ENCODE results near the gene HOXD1. TPM values are rescaled to one million over a fixed set of nuclear protein-coding genes. Genes with fewer than 3 reads are reported as not detected.

Gene HOXD1
- total RNA-seq, 4 donors from 2014 or later = 0.11 to 0.40 TPM; not detected in 2

DNA sequence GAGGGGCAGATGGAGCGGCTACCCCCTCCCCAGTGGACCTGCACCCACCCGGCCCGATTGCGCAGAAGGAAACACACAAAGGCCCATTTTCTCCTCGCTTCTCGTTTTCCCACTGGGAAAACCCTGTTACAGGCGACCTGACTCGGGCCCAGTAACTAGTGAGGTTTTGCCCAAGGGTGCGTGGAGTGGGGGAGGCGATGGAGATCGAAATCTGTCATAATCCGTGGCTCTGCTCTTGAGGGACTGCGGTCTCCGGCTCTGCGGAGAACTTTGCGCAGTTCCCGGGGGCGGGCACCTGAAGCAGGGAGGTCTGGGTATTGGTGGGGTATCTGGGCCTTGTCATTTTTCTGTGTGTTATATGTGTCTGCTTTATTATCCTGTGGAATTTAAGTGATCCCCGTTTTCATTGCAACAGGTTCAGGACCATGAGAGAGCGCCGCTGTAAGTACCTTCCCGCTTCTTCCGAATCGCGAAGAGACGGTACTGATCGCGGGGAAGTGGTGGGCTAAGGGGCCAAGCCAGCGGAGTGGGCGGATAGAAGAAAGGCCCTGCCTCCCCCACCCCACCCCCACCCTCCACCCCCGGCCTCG lies 41.2 kb upstream of the HOXD1 start:
- no peak for DNase-seq
- 22 to 35% methylated on average over 30 to 32 of the region's 32 CpGs for WGBS, 2 donors
- Histone ChIP-seq H3K36me3 (no peaks in the 10 kb centered on the region), H3K4me1 (peaks cover 0 to 5% of the 10 kb centered on the region in 2 donors), H3K9me3 (no peaks in the 10 kb centered on the region), H3K4me3 (replicated peaks in 1 of 3) (no peak overlapping the region), H3K27ac (no peak overlapping the region), H3K27me3 (peaks cover 48% of the 10 kb centered on the region)
- intact Hi-C loops (cut with DNase I) = no loop called here
- no peak for TF ChIP-seq POLR2A (IDR thresholded peaks at IDR 0.05)

DNA sequence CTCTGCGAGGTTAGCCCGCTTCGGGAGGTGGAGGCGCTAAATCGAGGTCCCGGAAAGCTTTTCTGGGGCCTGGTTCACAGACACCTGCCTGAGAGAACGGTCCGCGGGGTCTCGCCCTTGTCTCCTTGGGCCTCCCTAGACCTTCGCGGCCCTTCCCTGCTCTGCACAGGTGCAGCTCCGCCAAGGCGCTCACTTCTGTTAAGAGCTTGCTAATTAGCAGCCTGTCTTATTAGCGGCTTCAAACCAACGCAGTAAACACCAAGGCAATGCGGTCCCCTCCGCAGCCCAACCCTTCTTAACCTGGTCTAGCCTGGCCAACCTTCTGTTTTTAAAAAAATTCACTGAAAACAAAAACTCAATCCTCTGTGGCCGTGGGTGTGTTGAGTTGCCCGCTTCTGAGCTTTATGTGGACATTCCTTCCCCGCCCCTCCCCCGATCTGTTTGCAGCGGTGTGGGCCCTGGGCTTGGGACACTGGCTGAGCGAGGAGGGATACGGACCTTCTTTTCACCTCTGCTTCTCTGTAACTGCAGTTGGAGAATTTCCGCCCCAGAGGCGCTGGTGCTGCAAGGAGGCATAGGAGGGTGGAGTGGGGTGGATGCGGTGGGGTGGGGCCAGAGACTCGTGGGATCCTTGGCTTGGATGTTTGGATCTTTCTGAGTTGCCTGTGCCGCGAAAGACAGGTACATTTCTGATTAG lies 40.5 kb upstream of the HOXD1 start:
- no peak overlapping the region for H3K27ac ChIP-seq
- TF ChIP-seq POLR2A (IDR thresholded peaks at IDR 0.05) (no peak), CTCF (IDR thresholded peaks at IDR 0.05) (no peak)
- H3K9me3 ChIP-seq = no peaks in the 10 kb centered on the region
- peaks cover 54% of the 10 kb centered on the region for H3K27me3 ChIP-seq
- peaks cover 0 to 5% of the 10 kb centered on the region in 2 donors for H3K4me1 ChIP-seq
- no peaks in the 10 kb centered on the region for H3K36me3 ChIP-seq
- no peak overlapping the region for H3K4me3 ChIP-seq (replicated peaks in 1 of 3)
- DNase-seq = no peak
- intact Hi-C loops (cut with DNase I) = no loop called here
- WGBS, 2 donors = 20 to 35% methylated on average over 24 to 30 of the region's 31 CpGs

DNA sequence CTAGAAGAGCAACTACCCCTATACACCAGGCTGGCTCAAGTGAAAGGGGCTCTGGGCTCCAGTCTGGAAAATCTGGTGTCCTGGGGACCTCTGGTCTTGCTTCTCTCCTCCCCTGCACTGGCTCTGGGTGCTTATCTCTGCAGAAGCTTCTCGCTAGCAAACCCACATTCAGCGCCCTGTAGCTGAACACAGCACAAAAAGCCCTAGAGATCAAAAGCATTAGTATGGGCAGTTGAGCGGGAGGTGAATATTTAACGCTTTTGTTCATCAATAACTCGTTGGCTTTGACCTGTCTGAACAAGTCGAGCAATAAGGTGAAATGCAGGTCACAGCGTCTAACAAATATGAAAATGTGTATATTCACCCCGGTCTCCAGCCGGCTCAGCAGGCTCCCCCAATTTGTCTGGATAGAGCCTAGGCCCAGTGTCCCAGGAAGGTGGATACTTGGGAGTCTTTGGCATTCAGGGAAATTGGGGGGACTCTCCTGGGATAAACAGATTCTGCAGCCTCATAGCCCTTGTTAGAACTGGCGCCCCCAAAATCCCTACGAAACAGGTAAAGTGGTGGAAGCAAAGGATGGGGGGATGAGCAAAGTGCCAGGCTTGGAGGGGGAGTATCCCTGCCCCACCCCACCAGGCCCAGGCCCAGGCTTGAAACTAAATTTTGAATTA lies 39.6 kb upstream of the HOXD1 start:
- no peak overlapping the region for H3K4me3 ChIP-seq (replicated peaks in 1 of 3)
- 34 to 36% methylated on average over 9 to 11 of the region's 11 CpGs for WGBS, 2 donors
- H3K9me3 ChIP-seq = no peaks in the 10 kb centered on the region
- TF ChIP-seq CTCF (IDR thresholded peaks at IDR 0.05) (no peak), POLR2A (IDR thresholded peaks at IDR 0.05) (no peak)
- peaks cover 0 to 5% of the 10 kb centered on the region in 2 donors for H3K4me1 ChIP-seq
- DNase-seq = no peak
- no peaks in the 10 kb centered on the region for H3K36me3 ChIP-seq
- H3K27me3 ChIP-seq = peaks cover 61% of the 10 kb centered on the region
- intact Hi-C loops (cut with DNase I) = no loop called here
- H3K27ac ChIP-seq = no peak overlapping the region

GRCh38 chr2:176149481-176149938 lies 39.0 kb upstream of the HOXD1 start:
- no peak for TF ChIP-seq POLR2A (IDR thresholded peaks at IDR 0.05)
- TF ChIP-seq CTCF (IDR thresholded peaks at IDR 0.05) = no peak
- peaks cover 61% of the 10 kb centered on the region for H3K27me3 ChIP-seq
- intact Hi-C loops (cut with DNase I) = no loop called here

DNA sequence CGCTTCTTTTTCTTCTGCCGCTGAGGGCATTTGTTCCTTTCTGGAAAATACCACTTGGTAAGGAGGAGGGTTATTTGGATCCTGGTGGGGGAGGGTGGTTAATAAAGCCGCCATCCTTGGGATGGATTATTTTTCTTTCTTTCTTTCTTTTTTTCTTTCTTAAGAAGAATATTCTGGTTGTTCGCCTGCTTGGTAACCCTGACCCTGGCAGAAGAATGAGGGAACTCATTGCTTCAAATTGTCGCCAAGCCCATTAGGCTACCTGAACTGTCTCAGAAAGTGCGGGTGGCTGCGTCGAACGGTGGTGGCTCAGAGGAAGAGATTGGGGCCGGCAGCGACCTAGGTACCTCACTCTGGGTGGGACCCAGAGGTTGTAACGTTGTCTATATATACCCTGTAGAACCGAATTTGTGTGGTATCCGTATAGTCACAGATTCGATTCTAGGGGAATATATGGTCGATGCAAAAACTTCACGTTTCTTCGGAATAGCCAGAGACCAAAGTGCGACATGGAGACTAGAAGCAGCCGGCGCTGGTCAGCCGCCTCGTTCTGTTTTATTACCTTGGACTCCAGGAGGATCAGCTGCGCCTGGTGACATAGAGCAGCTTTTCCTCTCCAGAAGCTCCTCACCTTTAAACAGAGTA lies 38.4 kb upstream of the HOXD1 start:
- Histone ChIP-seq H3K27me3 (peaks cover 61% of the 10 kb centered on the region), H3K4me1 (peaks cover 0 to 5% of the 10 kb centered on the region in 2 donors), H3K4me3 (replicated peaks in 1 of 3) (no peak overlapping the region), H3K27ac (no peak overlapping the region), H3K36me3 (no peaks in the 10 kb centered on the region), H3K9me3 (no peaks in the 10 kb centered on the region)
- DNase-seq = no peak
- intact Hi-C loops (cut with DNase I) = no loop called here
- no peak for TF ChIP-seq POLR2A (IDR thresholded peaks at IDR 0.05)
- TF ChIP-seq CTCF (IDR thresholded peaks at IDR 0.05) = no peak
- 30 to 34% methylated on average over 24 of the region's 24 CpGs for WGBS, 2 donors

More at GRCh38 chr2:176149481-176149938, 39.0 kb upstream of the HOXD1 start:
- WGBS, 2 donors = 24 to 30% methylated on average over 18 to 22 of the region's 22 CpGs
- Histone ChIP-seq H3K4me1 (peaks cover 0 to 5% of the 10 kb centered on the region in 2 donors), H3K9me3 (no peaks in the 10 kb centered on the region), H3K4me3 (replicated peaks in 1 of 3) (no peak overlapping the region), H3K36me3 (no peaks in the 10 kb centered on the region), H3K27ac (no peak overlapping the region)
- DNase-seq = no peak

All from thyroid gland (tissue), 4 donors.